K562 (cell line): Measurements from ENCODE around the gene ESR2. TPM values are rescaled to one million over a fixed set of nuclear protein-coding genes. Genes with fewer than 3 reads are reported as not detected.

Experiments
- ATF6 ChIP-seq: sonication (generic); formaldehyde crosslinking; IDR thresholded peaks from 2 replicates; pipeline ENCODE4 v1.4.0; 2020; ENCODE audit warnings: mild to moderate bottlenecking, missing genetic modification reagents
- DPF2 ChIP-seq: fragments of 450-650 bp; IDR thresholded peaks from 2 replicates; pipeline ENCODE4 v1.6.1; 2016
- EHMT2 ChIP-seq: fragments of 450-650 bp; IDR thresholded peaks from 2 replicates; pipeline ENCODE4 v1.6.1; 2018; ENCODE audit warnings: antibody characterized with exemption
- HES1 ChIP-seq: fragments of 450-650 bp; IDR thresholded peaks from 2 replicates; pipeline ENCODE4 v1.6.1; 2016; ENCODE audit warnings: low read depth, mild to moderate bottlenecking, moderate library complexity
- HNRNPH1 ChIP-seq: fragments of 200-400 bp; formaldehyde crosslinking; optimal IDR thresholded peaks from 2 replicates; pipeline ENCODE3; 2017; ENCODE audit warnings: low read depth, mild to moderate bottlenecking, low read length, moderate library complexity
- IRF9 ChIP-seq: fragments of 450-650 bp; IDR thresholded peaks from 2 replicates; pipeline ENCODE4 v1.6.1; 2016; ENCODE audit warnings: missing biosample characterization, missing genetic modification characterization
- RBFOX2 ChIP-seq: fragments of 200-400 bp; formaldehyde crosslinking; IDR thresholded peaks from 2 replicates; pipeline ENCODE4 v1.6.1; 2017; ENCODE audit warnings: low read depth, mild to moderate bottlenecking, low read length, moderate library complexity
- REST ChIP-seq, 2 experiments: fragments of 450-650 bp; formaldehyde crosslinking in 1 of 2; IDR thresholded peaks; 2 replicates each; pipeline versions ENCODE4 v1.4.0 to v1.6.1; 2014 to 2020; ENCODE audit warnings: mild to moderate bottlenecking in 2 of 2, borderline replicate concordance in 1 of 2, low read depth in 1 of 2
- SMAD2 ChIP-seq: fragments of 150-350 bp; IDR thresholded peaks from 2 replicates; pipeline ENCODE4 v1.6.1; 2014; ENCODE audit warnings: low read depth, mild to moderate bottlenecking, low read length
- ZNF224 ChIP-seq: sonication (generic); formaldehyde crosslinking; IDR thresholded peaks from 2 replicates; pipeline ENCODE4 v1.8.0; 2022; ENCODE audit warnings: mild to moderate bottlenecking, missing genetic modification reagents
- ZNF277 ChIP-seq: fragments of 250-450 bp; sonication (Bioruptor Pico); IDR thresholded peaks from 2 replicates; pipeline ENCODE4 v1.8.0; 2022; ENCODE audit warnings: inconsistent platforms, mild to moderate bottlenecking, moderate library complexity, borderline replicate concordance
- ZNF398 ChIP-seq: fragments of 250-450 bp; sonication (Bioruptor Pico); IDR thresholded peaks from 2 replicates; pipeline ENCODE4 v1.8.0; 2021; ENCODE audit warnings: moderate library complexity, mild to moderate bottlenecking, inconsistent platforms
- polyA plus RNA-seq, 8 experiments: library from polyadenylated mRNA; depleted of rRNA in 4 of 8; stranded (reverse) in 5 of 8; unstranded in 3 of 8; fragments of >200 nt; fragmentation: Nextera tagmentation in 2 of 8; fragmentation: Illumina TruSeq in 1 of 8; extraction: Ambion mirVana in 2 of 8; extraction: Trizol in 1 of 8; gene quantifications; 2 replicates each; pipeline versions ENCODE4 v1.2.1 to v1.2.3, GENCODE V29; 2011 to 2014; ENCODE audit warnings: inconsistent platforms in 1 of 8, missing spikeins in 1 of 8
- total RNA-seq, 7 experiments: library from RNA; depleted of rRNA in 6 of 7; stranded (reverse); fragments of >200 nt in 6 of 7; fragmentation: Illumina TruSeq in 2 of 7; extraction: Trizol in 2 of 7; gene quantifications; 2 replicates each; pipeline versions ENCODE4 v1.2.1 to v1.2.3, GENCODE V29; 2011 to 2021; ENCODE audit warnings: low replicate concordance in 1 of 7

The ESR2 gene
- total and polyA plus RNA-seq, 9 of the 15 experiments (the other 6 are each of a cell fraction or from before 2014, with no cell fraction given): 0.07 to 3.8 (median 2.0) TPM

- TF ChIP-seq ZNF398 (no peak), HNRNPH1 (no peak), DPF2 (no peak), EHMT2 (no peak), RBFOX2 (no peak), REST (IDR thresholded peaks at IDR 0.05; ENCODE audit: borderline replicate concordance) (peak; percentile 60; the same call in 1 of the 2 replicates), REST (CRISPR knock-in tag; IDR thresholded peaks at IDR 0.05; ENCODE audit: low read depth) (no peak), ZNF224 (CRISPR knock-in tag) (no peak), ATF6 (no peak), IRF9 (tag) (no peak), SMAD2 (no peak), HES1 (no peak), ZNF277 (CRISPR knock-in tag) (no peak)
Measured at GRCh38 chr14:64303471-64303917, 9.3 kb upstream of the ESR2 start (continued).
